Activated T-cell treated with anti-CD3 and anti-CD28 coated beads for 48 hours (primary cell): Measurements from ENCODE around the gene ANXA3.
"Not testable (repeated sequence)": the region's sequence is repeated elsewhere in the genome, so short reads cannot be mapped to it uniquely, and the experiment has no call there.

Source experiments
- DNase-seq: peaks from one replicate; pipeline ENCODE4 v3.0.0-alpha.2; 2020; ENCODE audit warnings: low read depth

Gene ANXA3

GRCh38 chr4:78551420-78552351, at the start of gene ANXA3:
Gene ANXA3, plus strand, starts transcription at chr4:78551770. Its CDS starts 2,704 bp downstream, at chr4:78554474.
- no peak for DNase-seq

- DNase-seq, result not testable (repeated sequence)
These were observed 45.3 kb upstream of the ANXA3 start for GRCh38 chr4:78506260-78506659.

GRCh38 chr4:78509043-78509442, 42.5 kb upstream of the ANXA3 start:
- DNase-seq, result no peak

- DNase-seq, result no peak
These were observed 41.5 kb upstream of the ANXA3 start for GRCh38 chr4:78510108-78510507.

GRCh38 chr4:78510681-78511080, 40.9 kb upstream of the ANXA3 start:
- DNase-seq, result no peak

GRCh38 chr4:78512357-78512920, 39.1 kb upstream of the ANXA3 start:
- DNase-seq, result no peak

- DNase-seq, result no peak
These were observed 38.1 kb upstream of the ANXA3 start for GRCh38 chr4:78513411-78513975.

- DNase-seq, result no peak
These were observed 34.4 kb upstream of the ANXA3 start for GRCh38 chr4:78517050-78517652.

GRCh38 chr4:78518561-78518960, 33.0 kb upstream of the ANXA3 start:
- DNase-seq, result no peak

GRCh38 chr4:78519962-78520361, 31.6 kb upstream of the ANXA3 start:
- no peak for DNase-seq

GRCh38 chr4:78520808-78521226, 30.8 kb upstream of the ANXA3 start:
- DNase-seq, result no peak

- DNase-seq, result no peak
These were observed 27.6 kb upstream of the ANXA3 start for GRCh38 chr4:78524009-78524408.

- DNase-seq, result no peak
These were observed 26.0 kb upstream of the ANXA3 start for GRCh38 chr4:78525559-78525958.

- DNase-seq, result no peak
These were observed 24.5 kb upstream of the ANXA3 start for GRCh38 chr4:78527103-78527502.

GRCh38 chr4:78527555-78527954, 24.0 kb upstream of the ANXA3 start:
- no peak for DNase-seq

GRCh38 chr4:78528327-78528726, 23.2 kb upstream of the ANXA3 start:
- no peak for DNase-seq

GRCh38 chr4:78529569-78530209, 21.9 kb upstream of the ANXA3 start:
- no peak for DNase-seq

- DNase-seq, result no peak
These were observed 19.5 kb upstream of the ANXA3 start for GRCh38 chr4:78532046-78532445.

GRCh38 chr4:78533854-78534253, 17.7 kb upstream of the ANXA3 start:
- no peak for DNase-seq

GRCh38 chr4:78534286-78534955, 17.1 kb upstream of the ANXA3 start:
- no peak for DNase-seq

GRCh38 chr4:78542373-78542772, 9.2 kb upstream of the ANXA3 start:
- DNase-seq, result no peak
